Lung (tissue), 12 donors: ENCODE measurements around the gene NUDT16. TPM values are rescaled to one million over a fixed set of nuclear protein-coding genes. Genes with fewer than 3 reads are reported as not detected.
"Not testable (repeated sequence)": the region's sequence is repeated elsewhere in the genome, so short reads cannot be mapped to it uniquely, and the experiment has no call there.

Experiments
- ATAC-seq: fragments of 200-7000 bp; cut with Tn5 transposase; one replicate; pipeline ENCODE4 v1.9.1; 2020; ENCODE audit warnings: moderate number of reproducible peaks; ENCODE audit not compliant: insufficient read depth, low FRiP score
- DNase-seq, 3 donors: peaks; one replicate each; pipeline ENCODE4 v3.0.0-alpha.2; 2013 to 2017
- H3K27ac ChIP-seq, 2 donors: one replicate each; pipeline ENCODE4 v1.5.1; 2013; ENCODE audit warnings: mild to moderate bottlenecking in 2 of 2, moderate library complexity in 2 of 2, control low read depth in 1 of 2, inconsistent platforms in 1 of 2, low read depth in 1 of 2, low read length in 1 of 2
- H3K27me3 ChIP-seq, 3 donors: one replicate each; pipeline ENCODE4 v1.5.1; 2013; ENCODE audit warnings: low read length in 2 of 3; ENCODE audit not compliant: control insufficient read depth in 3 of 3, insufficient read depth in 3 of 3
- H3K36me3 ChIP-seq, 4 donors: one replicate each; pipeline ENCODE4 v1.5.1; 2013; ENCODE audit warnings: low read length in 4 of 4, mild to moderate bottlenecking in 1 of 4, moderate library complexity in 1 of 4; ENCODE audit not compliant: control insufficient read depth in 4 of 4, insufficient read depth in 4 of 4
- H3K4me1 ChIP-seq, 5 donors: one replicate each; pipeline ENCODE4 v1.5.1; 2013; ENCODE audit warnings: low read length in 5 of 5, mild to moderate bottlenecking in 2 of 5, moderate library complexity in 1 of 5; ENCODE audit not compliant: control insufficient read depth in 5 of 5, insufficient read depth in 5 of 5
- H3K4me3 ChIP-seq: one replicate; pipeline ENCODE4 v1.5.1; 2013; ENCODE audit warnings: mild to moderate bottlenecking, control low read depth, moderate library complexity
- H3K9ac ChIP-seq, 2 donors: one replicate each; pipeline ENCODE4 v1.5.1; 2013; ENCODE audit warnings: low read length in 2 of 2, control low read depth in 1 of 2; ENCODE audit not compliant: insufficient read depth in 1 of 2
- H3K9me3 ChIP-seq, 4 donors: one replicate each; pipeline ENCODE4 v1.5.1; 2013; ENCODE audit warnings: low read length in 3 of 4, mild to moderate bottlenecking in 1 of 4, moderate library complexity in 1 of 4; ENCODE audit not compliant: control insufficient read depth in 4 of 4, insufficient read depth in 3 of 4
- CTCF ChIP-seq: IDR thresholded peaks from 2 replicates; pipeline ENCODE4 v1.5.1; 2012; ENCODE audit warnings: mild to moderate bottlenecking; ENCODE audit errors: control extremely low read depth, extremely low read depth
- WGBS, 2 donors: extraction: QIAGEN DNeasy Blood & Tissue Kit; methylation state at CpG; one replicate each; pipeline ENCODE4 v1.1.7; 2013; 5-methylcytosine and 5-hydroxymethylcytosine counted together
- polyA plus RNA-seq, 2 donors: library from polyadenylated mRNA; stranded (reverse); fragments of 200-250 nt; gene quantifications; one replicate each; pipeline ENCODE4 v1.2.1, GENCODE V29; 2013
- total RNA-seq, 2 donors: library from RNA; depleted of rRNA in 1 of 2; stranded (reverse); fragments of >200 nt in 1 of 2; gene quantifications; one replicate each; pipeline ENCODE4 v1.2.1, GENCODE V29; 2014 to 2021
- donor health status: control.
- donor health status: control.
- donor health status: Bipolar disorder and iron deficiency.
- donor health status: healthy.
- donor health status: DM: yes; HTN: yes; CAD: no.

Gene NUDT16
- total and polyA plus RNA-seq, 4 donors = 19.9 to 67.9 (median 50.8) TPM

- DNase-seq (no peak), ATAC-seq (no peak)
- no peak overlapping the region for H3K27ac ChIP-seq
- peaks cover 0 to 10% (median 0%) of the 10 kb centered on the region in 5 donors for H3K4me1 ChIP-seq
- no peaks in the 10 kb centered on the region for H3K9me3 ChIP-seq
- H3K27me3 ChIP-seq = no peaks in the 10 kb centered on the region
- peaks cover 0 to 13% (median 7%) of the 10 kb centered on the region in 4 donors for H3K36me3 ChIP-seq
- TF ChIP-seq CTCF = no peak
- no peak overlapping the region for H3K4me3 ChIP-seq
- no peak overlapping the region for H3K9ac ChIP-seq
- 100% methylated on average over 2 of the region's 2 CpGs for WGBS, 2 donors
These were observed 6.8 kb upstream of the NUDT16 start for GRCh38 chr3:131374741-131375140.

GRCh38 chr3:131380821-131381444 is 641 bp upstream of the NUDT16 start:
- H3K4me3 ChIP-seq = peak overlapping the region; percentile 41
- 8 to 9% methylated on average over 16 of the region's 16 CpGs for WGBS, 2 donors
- H3K27ac ChIP-seq = peak overlapping the region; percentile 82 to 93
- not testable (repeated sequence) for ATAC-seq, H3K9me3 ChIP-seq, H3K27me3 ChIP-seq
- DNase-seq = peak in 2 of 3 donors; percentile 30 to 42
- H3K4me1 ChIP-seq = peaks cover 0 to 22% (median 17%) of the 10 kb centered on the region in 5 donors
- peaks cover 0 to 22% (median 13%) of the 10 kb centered on the region in 4 donors for H3K36me3 ChIP-seq
- H3K9ac ChIP-seq = peak overlapping the region in 1 of 2 donors; percentile 91

- peak overlapping the region; percentile 70 to 83 for H3K27ac ChIP-seq
- H3K4me1 ChIP-seq = peaks cover 5 to 27% (median 10%) of the 10 kb centered on the region in 5 donors
- H3K36me3 ChIP-seq = peaks cover 0 to 20% (median 11%) of the 10 kb centered on the region in 4 donors
- no peak overlapping the region for H3K4me3 ChIP-seq
- WGBS, 2 donors = 13 to 17% methylated on average over 6 of the region's 6 CpGs
- DNase-seq = peak; percentile 21 to 43 (median 42)
- TF ChIP-seq CTCF = no peak
- peak; percentile 77 for ATAC-seq
- no peaks in the 10 kb centered on the region for H3K9me3 ChIP-seq
- no peak overlapping the region for H3K9ac ChIP-seq
- H3K27me3 ChIP-seq = no peaks in the 10 kb centered on the region
These were observed 5.0 kb downstream of the NUDT16 start for GRCh38 chr3:131386429-131387165.

GRCh38 chr3:131387796-131388489 is 6.4 kb downstream of the NUDT16 start:
- peaks cover 0 to 20% (median 11%) of the 10 kb centered on the region in 4 donors for H3K36me3 ChIP-seq
- H3K4me3 ChIP-seq = no peak overlapping the region
- no peak for TF ChIP-seq CTCF
- no peaks in the 10 kb centered on the region for H3K27me3 ChIP-seq
- 36 to 43% methylated on average over 1 of the region's 1 CpG for WGBS, 2 donors
- peaks cover 0 to 2% (median 0%) of the 10 kb centered on the region in 4 donors for H3K9me3 ChIP-seq
- H3K9ac ChIP-seq = no peak overlapping the region
- ATAC-seq (no peak), DNase-seq (no peak)
- H3K4me1 ChIP-seq = peaks cover 0 to 22% (median 6%) of the 10 kb centered on the region in 5 donors
- peak overlapping the region in 1 of 2 donors; percentile 35 for H3K27ac ChIP-seq
